GM18951 (cell line): Measurements from ENCODE around the gene ZFYVE16.
"Not testable (repeated sequence)": the region's sequence is repeated elsewhere in the genome, so short reads cannot be mapped to it uniquely, and the experiment has no call there.

Source experiments
- POLR2A ChIP-seq: IDR thresholded peaks from 4 replicates; pipeline ENCODE4 v1.6.1; 2011; ENCODE audit warnings: mild to moderate bottlenecking; ENCODE audit not compliant: insufficient read length, insufficient read depth; ENCODE audit errors: extremely low read depth
- in situ Hi-C: fragments of 300-500 bp; cut with MboI; formaldehyde crosslinking; loops from one replicate; pipeline ENCODE4 v1.12.0; 2022; ENCODE audit warnings: low sequenced_read_pairs, mixed read lengths, inconsistent platforms; ENCODE audit not compliant: unreplicated experiment

ZFYVE16 gene

DNA sequence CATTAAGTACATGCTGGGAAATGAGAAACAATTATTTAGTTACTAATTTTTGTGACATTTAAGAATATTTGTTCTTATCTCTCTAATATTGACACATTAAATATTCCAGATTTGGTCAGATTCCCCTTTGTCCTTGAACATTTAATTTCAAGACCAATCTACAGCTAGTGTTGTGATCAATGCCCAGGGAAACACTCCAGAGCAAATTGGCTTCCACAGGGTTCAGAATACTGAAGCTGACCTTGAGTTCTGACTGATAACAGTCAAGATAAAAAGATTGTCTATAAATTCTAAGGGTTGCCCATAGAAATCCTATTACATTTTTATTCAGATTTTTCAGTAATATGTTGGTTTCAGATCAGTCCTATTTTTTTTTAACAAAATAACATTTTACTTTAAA is 31.3 kb downstream of the ZFYVE16 start:
- no peak for TF ChIP-seq POLR2A
- in situ Hi-C loops = no loop called here

DNA sequence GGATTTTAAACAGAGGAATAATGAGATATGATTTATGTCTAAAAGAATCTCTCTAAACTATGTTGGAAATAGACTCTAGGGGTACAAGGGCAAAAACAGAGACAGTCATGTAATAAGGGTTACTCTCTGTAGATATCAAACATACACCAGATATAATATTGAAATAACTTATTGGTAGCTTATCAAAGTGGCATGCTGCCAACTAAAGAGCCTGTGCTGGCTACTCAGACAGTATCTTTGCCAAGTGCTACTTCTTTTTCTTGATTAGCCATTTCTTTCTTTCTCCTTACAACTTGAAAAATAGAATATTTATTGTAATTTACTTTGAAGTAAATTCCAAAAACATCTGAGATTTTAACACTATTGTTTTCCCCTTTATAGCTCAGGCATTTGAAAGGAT is 34.9 kb downstream of the ZFYVE16 start:
- no peak for TF ChIP-seq POLR2A
- in situ Hi-C loops = no loop called here

DNA sequence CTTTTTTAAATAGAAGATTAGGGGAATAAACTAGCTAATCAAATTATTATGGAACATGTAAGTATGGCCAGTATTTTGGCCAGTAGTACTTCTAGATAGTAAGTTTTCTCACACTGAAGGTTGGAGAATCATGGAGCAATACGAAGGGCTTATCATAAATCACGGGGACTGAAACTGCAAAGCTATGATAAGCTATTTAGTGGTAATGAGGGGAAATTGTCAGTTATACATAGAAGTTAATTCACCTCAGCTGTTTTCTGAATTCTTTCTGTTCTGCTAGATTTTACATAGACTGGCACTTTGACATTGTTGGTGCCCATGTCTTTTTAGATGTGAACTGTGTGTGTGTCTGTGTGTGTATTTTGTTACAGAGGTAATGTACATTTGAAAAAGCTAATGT is 45.5 kb downstream of the ZFYVE16 start:
- in situ Hi-C loops = no loop called here
- no peak for TF ChIP-seq POLR2A

- TF ChIP-seq POLR2A = no peak
- in situ Hi-C loops = no loop called here
These were observed 55.4 kb downstream of the ZFYVE16 start for GRCh38 chr5:80463269-80463668.

DNA sequence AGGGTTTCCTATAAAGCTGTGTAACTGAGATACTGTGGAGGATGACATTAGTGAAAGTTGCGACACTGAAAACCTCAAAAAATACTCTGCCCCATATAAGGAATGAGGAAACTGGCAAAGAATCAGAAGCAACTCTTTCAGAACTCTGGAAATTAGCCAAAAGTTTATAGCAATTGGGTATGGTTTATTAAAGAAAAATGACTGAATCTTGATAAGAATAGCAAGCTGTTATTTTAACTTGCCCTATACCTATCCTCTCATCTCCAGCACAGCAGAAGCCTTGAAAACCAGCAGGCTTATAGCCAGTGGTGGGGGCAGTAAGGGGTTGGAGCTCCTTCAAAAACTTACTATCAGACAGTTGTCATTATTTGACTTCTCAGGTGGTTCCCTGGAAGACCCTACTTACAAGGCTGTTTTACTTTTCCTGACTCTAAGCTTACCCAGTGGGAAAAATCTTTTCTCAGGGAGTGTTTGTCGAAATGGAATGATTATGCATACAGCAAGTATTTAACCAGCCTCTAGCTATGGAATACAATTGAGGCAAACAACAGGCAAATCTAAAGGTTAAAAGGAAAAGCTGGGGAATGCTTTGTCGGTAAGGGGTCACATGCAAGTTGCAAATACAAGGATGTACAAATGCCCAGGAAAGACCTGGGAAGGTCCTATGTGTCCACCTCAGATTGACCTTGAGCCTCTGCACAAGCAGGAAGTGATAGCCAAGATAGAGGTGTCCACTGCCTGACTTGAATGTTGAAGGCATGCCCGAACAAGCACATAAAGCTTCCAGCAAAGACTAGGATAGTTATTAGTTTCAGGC is 59.0 kb downstream of the ZFYVE16 start:
- TF ChIP-seq POLR2A = no peak
- in situ Hi-C loops = no loop called here

GRCh38 chr5:80468131-80468530 is 60.3 kb downstream of the ZFYVE16 start:
- in situ Hi-C loops = no loop called here
- TF ChIP-seq POLR2A = no peak

DNA sequence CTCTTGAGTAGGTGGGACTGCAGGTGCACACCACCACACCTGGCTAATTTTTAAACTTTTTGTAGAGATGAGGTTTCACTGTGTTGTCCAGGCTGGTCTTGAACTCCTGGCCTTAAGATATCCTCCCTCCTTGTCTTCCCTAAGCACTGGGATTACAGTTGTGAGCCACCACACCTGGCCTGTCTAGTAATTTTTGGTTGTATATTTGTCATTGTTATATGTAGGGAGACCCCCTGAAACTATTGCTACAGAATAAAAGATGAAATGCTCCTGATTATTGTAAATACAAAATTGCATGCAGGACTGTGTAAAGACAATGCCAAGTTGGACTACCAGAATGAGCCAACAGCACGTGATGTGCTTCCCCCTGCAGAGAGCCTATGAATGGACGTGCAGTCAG is 62.8 kb downstream of the ZFYVE16 start:
- in situ Hi-C loops = not testable (repeated sequence)

DNA sequence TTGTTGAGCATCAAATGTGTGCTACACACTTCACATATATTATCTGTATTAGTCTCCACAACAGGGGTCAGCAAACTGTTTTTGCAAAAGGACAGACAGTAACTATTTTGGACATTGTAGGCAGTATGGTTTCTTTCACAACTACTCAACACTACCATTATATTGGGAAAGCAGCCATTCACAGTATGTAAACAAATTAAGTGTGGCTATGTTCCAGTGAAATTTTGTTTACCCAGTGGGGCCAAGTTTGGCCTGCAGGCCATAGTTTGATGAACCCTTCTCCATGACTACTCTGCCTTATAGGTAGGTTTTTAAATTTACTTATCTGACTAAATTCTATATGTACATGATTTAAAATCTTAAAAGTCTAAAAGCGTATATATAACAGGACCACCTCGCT is 67.1 kb downstream of the ZFYVE16 start:
- in situ Hi-C loops = no loop called here
- TF ChIP-seq POLR2A = no peak

- no peak for TF ChIP-seq POLR2A
- in situ Hi-C loops = loop anchor here (5.0 kb wide), 1 partner anchor 193 kb away; no protein-coding TSS in a partner anchor
These were observed 71.8 kb downstream of the ZFYVE16 start for GRCh38 chr5:80479713-80480112.

- TF ChIP-seq POLR2A = no peak
- in situ Hi-C loops = loop anchor here (5.0 kb wide), 1 partner anchor 192 kb away; no protein-coding TSS in a partner anchor
These were observed 72.5 kb downstream of the ZFYVE16 start for GRCh38 chr5:80480354-80480753.

DNA sequence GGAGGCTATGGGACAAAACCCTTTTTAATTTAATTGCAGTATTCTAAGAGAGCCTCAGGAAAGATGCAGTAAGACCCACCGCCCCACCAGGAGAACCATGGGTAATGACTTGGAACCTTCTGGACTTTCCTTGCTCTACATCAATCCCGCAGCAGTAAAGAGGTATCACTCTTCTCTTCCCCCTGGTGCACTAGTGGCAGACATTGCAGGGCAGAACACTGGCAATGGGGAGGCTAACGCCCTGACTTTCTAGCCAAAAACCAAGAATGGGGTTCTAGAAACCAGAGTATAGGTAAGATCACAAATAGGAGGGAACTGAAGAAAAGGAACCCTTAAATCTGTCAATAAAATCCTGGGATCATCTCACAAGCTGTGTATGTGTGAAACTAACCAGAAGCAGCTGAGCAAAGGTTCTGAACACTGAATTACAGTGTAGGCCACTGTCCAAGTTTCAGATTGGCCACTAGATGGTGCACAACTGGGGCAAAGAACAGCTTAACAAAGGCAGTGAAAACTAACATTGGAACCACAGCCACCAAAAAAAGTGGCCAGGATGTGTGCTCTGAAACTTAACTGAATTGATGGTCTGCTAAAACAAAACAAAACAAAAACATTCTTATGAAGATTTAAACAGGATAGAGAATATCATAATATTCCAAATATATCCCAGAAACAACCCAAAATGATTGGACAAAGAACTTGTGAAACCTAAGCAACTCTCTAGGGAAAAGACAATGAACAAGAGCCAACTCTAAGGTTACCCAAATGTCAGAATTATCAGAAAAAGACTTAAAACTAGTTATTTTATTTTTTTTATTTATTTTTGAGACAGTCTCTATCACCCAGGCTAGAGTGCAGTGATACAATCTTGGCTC is 73.4 kb downstream of the ZFYVE16 start:
- TF ChIP-seq POLR2A = no peak
- in situ Hi-C loops = loop anchor here (5.0 kb wide), 1 partner anchor 191 kb away; no protein-coding TSS in a partner anchor

DNA sequence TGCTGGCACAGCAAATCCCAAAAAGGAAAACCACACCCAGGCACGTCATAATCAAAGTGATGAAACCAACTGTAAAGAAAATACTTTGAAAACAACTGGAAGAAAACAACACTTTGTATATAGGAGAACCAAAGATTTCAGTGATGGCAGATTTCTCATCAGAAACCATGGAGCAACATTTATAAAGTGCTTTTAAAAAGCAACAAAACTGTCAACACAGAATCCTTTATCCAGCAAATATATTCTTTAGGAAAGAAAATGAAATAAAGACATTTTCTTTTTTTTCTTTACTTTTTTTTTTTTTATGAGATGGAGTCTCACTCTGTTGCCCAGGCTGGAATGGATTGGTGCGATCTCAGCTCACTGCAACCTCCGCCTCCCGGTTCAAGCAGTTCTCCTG is 74.7 kb downstream of the ZFYVE16 start:
- in situ Hi-C loops = loop anchor here (5.0 kb wide), 1 partner anchor 190 kb away; no protein-coding TSS in a partner anchor
- TF ChIP-seq POLR2A = no peak

GRCh38 chr5:80483636-80484232 is 75.9 kb downstream of the ZFYVE16 start:
- in situ Hi-C loops = loop anchor here (5.0 kb wide), 1 partner anchor 189 kb away; no protein-coding TSS in a partner anchor

DNA sequence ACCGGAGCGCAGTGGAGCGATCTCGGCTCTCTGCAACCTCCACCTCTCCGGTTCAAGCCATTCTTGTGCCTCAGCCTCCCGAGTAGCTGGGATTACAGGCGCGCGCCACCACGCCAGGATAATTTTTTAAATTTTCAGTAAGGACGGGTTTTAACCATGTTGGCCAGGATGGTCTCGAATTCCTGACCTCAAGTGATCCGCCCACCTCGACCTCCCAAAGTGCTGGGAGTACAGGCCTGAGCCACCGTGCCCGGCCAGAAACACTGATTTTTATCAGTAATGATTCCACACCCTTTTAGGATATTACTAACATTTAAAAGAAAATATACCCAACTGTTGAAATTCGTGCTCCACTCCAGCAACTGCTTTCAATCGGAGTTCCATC is 79.6 kb downstream of the ZFYVE16 start:
- TF ChIP-seq POLR2A = no peak

More at GRCh38 chr5:80483636-80484232, 75.9 kb downstream of the ZFYVE16 start:
- no peak for TF ChIP-seq POLR2A

More for the DNA sequence above, 79.6 kb downstream of the ZFYVE16 start:
- in situ Hi-C loops = no loop called here
